Stimulated activated CD8-positive, alpha-beta memory T cell treated with anti-CD3 and anti-CD28 coated beads, Interleukin-7, amount 100 ng/mL, for 24 hours (primary cell): Measurements from ENCODE around the gene HIP1R.

ENCODE experiments used
- DNase-seq: peaks from one replicate; pipeline ENCODE4 v3.0.0-alpha.2; 2020; ENCODE audit warnings: low read depth

HIP1R gene

DNA sequence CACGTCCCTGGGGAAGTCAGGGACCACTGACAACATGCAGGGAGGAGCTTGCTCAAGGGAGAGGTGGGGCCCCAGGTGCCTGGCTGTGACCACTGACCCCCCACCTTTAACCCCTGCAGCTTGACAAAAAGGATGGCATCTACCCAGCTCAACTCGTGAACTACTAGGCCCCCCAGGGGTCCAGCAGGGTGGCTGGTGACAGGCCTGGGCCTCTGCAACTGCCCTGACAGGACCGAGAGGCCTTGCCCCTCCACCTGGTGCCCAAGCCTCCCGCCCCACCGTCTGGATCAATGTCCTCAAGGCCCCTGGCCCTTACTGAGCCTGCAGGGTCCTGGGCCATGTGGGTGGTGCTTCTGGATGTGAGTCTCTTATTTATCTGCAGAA, 26.3 kb downstream of the HIP1R start:
- no peak for DNase-seq

DNA sequence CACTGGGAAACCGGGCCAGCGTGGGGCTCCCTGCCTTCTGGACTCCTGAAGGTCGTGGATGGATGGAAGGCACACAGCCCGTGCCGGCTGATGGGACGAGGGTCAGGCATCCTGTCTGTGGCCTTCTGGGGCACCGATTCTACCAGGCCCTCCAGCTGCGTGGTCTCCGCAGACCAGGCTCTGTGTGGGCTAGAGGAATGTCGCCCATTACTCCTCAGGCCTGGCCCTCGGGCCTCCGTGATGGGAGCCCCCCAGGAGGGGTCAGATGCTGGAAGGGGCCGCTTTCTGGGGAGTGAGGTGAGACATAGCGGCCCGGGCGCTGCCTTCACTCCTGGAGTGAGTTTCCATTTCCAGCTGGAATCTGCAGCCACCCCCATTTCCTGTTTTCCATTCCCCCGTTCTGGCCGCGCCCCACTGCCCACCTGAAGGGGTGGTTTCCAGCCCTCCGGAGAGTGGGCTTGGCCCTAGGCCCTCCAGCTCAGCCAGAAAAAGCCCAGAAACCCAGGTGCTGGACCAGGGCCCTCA, 26.9 kb downstream of the HIP1R start:
- DNase-seq, result no peak

DNA sequence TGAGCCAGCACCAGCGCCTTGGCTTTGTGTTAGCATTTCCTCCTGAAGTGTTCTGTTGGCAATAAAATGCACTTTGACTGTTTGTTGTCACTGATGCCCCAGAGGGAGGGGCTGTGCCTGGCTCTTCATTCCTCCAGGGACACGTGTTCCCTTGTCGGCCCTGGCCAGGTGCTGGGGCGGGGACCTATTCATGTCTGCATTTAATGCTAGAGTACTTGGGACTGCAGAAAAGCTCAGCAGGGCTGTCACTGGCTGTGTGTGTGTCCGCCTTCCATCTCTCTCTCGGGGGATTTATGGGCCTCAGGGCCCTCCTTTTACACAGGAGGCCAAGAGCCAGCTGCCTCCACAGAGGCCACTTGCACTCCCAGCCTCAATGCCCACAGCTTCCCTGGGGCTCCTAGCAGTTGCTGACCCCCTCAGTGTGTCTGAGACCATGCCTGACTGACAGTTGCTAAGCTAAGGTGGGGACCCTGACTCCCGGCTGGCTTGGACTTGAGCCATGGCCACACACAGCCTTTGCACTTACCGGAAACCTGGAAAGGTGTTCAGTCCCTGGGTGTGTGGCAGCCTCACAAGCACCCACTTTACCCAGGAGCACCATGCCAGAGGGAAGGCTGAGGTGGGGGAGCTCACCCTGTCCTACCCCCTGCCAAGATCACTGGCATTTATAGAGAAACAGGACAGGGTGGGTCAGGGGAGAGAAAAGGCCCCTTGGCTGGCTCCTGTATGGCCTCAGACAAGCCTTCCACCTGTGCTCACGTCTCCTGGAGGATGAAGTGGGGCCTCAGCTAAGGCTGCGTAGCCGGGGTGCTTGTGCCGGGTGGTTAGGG, 27.8 kb downstream of the HIP1R start:
- no peak for DNase-seq

DNA sequence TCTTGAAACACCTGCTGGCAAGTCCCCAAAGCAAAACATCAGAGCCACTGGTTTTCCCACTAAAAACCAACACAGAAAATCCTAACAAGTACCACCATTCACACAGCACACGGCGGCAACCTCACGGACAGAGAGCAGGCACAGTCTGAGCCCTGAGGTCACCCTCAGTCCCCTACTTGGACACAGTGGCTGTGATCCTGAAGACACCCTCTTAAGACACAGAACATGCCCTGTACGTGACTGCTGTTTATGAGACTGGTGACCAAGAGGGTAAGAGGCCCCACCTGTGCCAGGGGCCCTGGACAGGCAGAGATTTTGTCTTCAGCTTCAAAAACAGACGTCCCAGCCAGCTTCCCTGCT, 29.6 kb downstream of the HIP1R start:
- DNase-seq, result no peak

DNA sequence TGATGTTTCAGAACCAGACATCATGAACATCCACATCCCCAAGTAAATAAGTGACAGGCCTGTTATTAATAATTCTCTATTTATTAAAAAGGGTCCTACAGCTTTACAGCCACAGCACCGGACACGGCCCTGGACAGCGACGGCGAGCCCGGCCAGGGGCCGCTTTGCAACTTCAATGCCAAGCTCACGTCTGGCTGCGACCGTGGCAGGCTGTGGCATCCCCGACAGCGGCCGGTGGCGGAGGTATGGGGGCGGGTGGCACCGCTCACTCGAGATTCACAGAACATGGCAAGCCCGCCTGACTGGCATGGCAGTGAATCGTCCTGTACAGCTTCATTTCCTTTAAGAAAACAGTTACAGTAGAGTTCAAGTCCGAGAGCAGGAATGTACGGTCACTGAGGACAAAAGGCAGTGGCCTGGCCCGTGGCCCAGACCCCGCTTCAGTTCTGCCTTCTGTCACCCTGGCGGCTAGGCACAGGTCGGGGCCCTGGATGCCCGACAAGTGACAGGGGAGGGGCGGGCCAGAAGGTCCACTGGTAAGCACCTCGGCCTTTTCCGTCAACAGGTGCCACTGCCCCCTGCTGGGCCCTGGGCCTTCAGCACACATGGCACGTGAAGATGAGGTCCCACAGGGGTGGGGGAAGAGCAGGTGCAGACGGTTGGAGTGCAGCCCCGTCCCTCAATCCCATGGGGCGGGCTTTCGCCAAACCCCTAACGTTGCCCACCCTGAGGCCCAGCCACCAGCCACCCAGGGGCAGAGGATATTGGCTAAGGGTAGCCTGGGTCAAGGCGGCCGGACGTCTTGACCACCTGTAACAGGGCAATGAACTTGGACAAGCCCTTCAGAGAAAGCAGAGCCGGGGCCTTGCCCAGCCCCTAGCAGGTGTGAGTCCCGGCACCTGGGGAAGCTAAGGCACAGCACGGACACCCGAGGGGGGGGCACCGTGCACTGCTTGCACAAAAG, 30.3 kb downstream of the HIP1R start:
- no peak for DNase-seq

DNA sequence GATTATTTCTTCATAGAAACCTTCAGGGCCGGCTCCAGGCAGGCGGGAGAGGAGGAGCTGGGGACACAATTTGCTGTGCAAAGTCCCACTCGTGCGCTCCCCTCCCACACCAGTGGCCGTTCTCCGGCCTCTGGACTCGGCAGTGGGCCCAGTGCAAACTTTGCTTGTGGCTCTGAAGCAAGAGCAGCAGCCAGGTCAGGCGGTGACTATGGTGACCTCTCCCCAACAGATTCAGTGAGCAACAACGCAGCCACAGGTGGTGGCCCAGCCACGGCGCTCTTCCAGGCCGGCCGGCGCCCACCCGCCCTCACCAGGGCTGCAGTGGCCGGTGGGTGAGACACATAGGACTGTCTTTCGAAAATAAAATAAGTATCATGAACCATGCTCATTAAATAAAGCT, 31.1 kb downstream of the HIP1R start:
- DNase-seq, result no peak

DNA sequence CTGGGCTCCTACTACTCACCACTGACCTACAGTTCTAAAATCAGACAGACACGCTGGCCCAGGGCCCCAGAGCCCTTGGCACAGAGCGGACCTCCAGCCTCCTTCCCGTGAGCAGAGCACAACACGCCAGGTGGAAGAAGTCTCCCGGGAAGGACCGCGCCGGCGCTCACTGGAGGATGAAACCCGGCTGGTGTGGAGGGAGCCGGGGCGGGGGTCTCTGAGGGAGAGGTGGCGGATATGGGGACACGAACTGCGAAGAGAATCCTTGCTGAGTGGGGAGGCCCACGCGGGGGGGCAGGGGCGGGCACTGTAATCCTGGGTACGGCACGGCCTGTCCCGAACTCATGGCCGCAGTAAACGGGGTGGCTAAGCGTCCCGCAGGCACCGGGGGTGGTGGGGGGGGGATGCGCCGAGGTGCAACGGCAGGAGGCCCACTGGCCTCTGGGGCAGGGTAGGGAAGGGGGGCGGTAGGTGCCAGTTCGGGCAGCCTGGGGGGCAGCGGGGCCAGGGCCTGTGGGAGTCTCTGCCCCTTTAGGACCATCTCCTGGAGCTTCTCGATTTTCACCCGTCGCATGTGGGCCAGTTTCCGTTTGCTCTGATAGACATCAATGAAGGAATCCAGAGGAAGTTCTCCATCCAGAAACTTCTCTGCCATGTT, 31.8 kb downstream of the HIP1R start:
- no peak for DNase-seq

DNA sequence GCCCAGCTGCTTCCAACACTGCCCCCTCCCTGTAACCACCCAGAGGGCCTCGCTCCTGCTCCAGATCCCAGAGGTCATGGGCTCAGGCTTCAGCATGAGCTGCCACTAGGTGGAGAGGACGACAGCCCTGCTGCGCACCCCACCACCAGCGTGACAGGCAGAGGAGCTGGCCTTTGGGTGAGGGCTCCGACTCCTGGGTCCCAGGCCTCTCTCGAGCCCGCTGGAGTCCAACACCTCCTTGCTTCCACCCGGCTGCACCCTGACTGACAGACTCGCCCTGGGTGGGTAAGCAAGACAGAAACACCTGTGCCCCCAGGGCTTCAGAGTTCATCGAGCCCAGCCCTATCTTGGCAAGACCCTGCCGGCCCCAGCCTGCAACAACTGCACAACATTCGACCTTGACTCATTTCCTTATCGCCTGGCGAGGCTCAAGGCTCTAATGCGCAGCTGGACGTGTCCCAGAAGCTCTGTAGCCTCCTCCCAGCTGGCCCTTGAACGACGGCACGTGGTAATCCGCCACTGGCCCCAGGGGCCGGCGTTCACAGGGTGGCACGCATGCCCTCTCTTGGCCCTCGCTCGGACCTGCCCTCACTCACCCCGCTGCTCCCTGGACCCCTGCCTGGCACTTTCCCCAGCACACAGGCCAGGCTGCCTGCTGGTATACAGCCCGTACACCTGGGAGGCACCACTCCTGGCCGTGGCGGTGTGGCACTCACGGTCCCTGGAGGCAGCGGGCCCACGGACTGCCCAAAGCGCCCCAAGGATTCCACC, 32.6 kb downstream of the HIP1R start:
- no peak for DNase-seq

DNA sequence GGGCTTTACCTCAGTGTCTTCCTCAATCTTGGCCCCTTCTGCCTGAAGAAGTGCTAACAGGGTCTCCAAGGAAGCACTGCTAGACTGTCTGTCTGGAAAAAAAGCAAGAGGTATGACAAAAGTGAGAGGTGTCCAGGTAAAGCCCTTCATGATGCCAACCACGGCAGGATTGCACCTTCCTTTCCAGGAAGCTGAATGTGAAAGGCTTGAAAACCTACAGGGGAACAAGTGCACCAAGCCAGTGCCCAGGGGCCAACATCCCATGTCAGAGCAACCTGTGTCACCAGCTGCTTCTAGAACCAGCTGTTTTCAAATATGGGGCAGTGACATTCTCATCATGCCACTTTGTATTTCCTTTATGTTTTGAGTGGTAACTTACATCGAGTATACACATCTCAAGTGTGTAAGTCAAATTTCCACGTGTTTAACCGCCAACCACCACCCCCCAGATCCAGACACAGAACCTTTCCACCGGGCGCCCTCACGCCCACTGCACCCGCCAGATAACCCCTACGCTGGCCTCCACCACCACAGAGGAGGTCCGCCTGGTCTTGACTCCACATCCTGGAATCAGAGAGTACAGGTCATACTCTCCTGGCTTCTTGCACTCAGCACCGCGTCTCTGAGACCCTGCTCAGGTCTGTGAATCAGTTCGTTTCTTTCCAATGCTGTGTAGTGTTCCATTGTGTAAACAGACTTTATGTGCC, 33.4 kb downstream of the HIP1R start:
- no peak for DNase-seq

DNA sequence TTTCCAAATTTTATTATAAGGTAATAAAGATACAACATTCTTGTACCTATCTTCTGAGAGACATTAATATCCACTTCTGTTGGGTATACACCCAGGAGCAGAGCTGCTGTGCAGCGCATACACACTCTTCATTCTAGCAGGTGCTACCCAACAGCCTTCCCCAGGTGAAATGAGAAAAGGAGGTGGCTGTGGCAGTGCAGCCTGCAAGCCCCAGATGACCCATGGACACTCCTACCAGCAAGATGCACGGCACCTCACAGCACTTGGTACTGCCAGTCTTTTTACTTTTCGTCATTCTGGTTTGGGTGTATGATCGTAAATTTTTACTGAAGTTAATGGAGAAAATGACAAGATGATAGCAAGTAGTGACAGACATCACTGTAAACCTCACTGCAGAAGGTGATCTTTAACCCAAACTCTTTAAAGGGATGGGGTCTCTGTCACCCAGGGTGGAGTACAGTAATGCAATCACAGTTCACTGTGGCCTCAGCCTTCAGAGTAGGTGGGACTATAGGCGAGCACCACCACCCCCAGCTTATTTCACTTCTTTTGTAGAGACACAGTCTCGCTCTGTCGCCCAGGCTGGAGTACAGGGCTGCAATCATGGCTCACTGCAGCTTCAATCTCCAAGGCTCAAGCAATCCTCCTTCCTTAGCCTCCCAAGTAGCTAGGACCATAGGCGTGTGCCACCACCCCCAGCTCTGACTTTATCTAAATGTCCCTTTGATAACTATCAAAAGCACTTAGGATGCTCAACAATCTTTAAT, 34.1 kb downstream of the HIP1R start:
- DNase-seq, result no peak

DNA sequence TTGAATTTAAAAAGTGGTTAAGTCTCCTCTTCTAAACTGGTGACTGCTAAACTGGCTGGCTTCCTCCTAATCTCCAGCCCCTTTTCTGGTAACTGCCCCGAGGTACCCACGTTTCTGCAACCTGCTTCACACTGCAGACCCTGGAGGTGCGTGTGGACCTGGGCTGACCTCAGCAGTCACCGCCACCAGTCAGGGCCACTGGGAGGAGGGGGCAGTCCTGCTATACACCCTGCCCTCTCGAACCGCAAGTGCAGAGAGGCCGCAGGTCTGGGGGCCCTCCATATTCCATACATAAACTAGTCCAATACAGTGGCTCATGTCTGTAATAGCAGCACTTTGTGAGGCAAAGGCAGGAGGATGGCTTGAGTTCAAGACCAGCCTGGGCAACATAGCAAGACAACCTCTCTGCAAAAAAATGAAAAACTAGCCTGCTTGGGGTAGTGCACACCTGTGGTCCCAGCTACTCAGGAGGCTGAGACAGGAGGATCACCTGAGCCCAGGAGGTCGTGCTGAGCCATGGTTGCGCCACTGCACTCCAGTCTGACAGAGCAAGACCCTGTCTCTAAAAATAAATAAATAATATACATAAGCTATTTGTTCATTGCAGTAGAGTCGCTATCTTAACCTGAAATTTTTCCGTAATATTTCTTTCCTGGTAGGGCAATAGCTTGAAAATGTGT, 35.0 kb downstream of the HIP1R start:
- DNase-seq, result no peak

DNA sequence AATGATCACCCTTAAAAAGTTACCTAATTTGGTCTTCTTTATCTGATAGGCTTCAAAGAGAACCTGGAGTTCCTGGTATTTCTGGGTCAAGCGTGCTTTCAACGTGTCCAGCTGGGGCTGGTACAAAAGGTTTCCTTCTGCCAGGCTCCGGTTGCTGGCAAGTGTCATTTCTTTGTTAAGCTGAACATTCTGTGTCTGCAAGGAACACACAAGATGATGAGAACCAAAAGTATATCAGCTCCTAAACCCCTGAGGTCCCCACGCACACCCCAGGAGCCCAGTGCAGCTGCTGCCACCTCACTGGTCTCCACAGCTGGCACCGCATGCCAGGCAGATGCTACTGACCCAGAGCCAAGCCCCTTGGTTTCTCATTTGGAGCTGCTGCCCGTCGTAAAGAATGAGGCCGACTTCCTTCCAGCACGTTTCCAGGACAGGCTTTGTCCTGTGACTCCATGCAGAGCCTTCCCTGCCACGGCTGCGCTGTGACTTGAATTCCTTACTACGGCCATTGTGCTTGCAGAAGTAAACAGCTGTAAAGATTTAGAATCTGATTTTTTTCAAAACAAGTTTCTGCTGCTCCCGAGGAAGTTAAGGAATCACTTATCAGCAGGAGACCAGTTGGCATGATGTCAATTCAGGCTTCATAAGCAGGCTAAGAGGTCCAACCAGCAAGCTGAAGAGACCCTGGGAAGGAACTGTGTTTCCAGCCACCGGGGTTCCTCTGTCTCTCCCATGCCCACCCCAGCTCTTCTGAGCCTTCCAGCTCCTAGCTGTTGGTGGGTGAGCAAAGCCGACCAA, 35.8 kb downstream of the HIP1R start:
- DNase-seq, result no peak

DNA sequence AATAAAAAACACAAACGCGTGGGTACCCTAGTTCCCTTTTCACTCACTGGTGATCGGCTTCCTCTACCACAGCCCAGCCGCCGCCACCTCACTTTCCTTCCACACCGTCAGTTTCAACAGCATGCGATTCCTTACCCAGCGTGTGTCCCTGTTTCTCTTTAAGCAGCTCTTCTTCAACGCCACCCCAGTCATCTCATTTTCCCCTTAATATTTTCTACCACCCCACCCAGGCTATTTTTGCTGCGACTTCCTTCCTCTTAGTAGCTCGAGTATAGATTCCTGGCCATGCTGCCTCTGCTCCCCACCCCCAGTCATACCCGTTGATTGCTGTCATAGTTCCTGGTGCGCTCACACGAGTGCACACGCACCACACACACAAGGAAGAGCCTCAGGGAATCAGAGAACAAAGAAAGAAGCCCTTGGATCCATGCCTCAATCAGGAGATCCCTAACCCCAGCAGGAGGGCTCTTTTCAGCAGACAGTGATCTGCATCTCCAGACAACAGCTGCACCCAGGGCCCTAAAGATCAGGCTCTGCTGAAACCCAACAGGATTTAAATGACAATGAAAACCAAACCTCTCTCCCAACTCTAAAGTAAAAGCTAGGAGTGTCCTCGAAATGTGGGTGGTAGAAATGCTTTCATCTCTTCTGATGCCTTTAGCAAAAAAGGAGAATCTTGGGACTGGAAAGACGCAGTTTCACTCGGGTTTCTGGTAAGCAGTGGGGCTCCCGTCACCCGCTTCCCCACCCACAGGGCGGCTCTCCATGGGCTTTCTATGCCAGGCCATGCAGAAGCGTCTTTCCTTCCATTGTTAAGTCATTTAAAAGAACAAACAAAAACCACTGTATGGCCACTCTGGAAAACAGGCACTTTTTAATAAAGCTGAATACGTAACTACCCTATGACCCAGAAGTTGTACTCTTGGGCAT, 36.9 kb downstream of the HIP1R start:
- DNase-seq, result peak; percentile 44

DNA sequence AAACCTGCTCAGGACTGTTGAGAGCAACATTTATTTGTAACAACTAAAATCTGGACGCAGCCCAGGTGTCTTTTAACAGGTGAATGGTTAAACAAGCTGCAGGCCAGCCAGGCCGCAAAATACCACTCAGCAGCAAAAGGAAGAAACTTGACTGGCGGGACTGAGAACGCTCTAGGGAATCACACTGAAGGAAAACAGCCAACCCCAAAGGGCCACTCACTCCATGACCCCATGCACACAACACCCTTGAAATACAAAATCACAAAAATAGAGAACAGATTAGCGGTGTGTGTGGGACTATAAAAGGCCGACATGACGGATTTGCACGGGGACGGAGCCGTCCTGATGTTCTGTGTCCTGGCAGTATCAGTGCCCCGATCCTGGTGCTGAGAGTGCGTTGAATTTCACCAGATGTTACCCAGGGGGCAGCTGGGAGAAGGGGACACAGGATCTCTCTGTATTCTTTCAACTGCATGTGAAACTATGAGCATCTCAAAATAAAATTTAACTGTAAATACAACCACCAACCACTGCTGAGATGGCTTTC, 37.6 kb downstream of the HIP1R start:
- DNase-seq, result no peak

DNA sequence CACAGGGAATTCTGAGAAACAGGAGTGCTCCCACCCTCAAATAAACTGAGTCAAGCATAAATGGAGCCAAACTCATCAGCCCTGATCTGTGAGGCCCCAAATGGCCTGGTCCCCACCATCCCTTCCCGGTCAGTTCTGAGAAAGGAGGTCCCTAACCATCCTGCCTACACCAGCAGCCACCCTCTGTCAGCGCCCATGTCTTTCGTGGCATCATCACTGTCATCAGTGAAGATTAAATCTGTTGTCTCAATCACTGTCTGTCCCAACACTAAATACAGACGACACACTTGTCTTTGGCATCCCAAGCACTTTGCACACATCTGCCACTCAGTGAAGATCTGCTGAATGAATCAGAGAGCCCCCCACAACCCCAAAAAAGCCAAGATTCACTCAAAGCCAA, 38.3 kb downstream of the HIP1R start:
- no peak for DNase-seq

DNA sequence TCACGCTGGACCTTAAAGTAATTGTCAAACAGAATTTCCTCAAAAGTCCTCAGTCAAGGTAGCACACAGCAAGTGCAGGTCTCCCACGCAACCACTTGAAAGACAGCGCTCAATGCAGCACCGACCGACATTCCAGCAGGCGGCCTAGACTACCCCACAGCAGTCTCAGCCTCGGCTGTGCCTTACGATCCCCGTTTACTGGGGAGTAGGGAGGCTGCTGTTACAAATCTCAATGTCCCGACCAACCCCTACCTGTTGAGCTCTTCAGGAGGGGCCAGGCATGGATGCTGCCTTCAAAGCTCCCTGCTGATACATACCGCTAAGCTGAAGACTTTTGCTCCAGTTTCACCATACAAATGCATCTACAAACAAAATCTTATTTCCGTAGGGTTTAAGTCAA, 38.8 kb downstream of the HIP1R start:
- no peak for DNase-seq

DNA sequence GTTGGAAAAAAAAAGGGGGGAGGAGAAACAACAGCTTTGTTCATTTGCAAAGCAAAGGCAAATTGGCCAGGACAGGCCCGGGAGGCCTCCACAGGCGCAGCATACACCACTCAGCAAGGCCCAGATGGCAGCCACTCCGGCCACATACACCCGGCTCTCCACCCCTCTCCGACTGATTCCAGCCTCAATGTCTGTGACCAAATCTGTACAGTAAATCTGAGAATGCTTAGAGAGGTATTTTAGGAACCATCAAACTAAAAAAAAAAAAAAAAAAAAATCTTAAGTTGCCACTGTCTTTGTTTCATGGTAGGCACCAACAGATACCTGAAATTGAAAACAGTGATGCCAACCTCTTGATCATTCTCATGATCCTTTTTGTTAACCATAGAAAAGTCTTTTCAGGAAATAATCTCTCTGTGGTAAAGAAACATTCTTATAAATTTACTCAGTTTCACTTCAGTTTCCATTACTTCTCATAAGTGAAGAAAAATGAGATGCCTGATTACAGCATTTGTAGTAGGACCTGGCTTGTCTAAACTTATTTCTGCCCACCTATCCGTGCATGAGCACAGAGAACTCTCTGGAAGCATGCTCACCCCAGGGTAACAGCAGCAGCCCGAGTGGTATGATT, 40.4 kb downstream of the HIP1R start:
- DNase-seq, result no peak
